Lower lobe of right lung (tissue), 2 donors: ENCODE measurements around the gene CASR. TPM values are rescaled to one million over a fixed set of nuclear protein-coding genes. Genes with fewer than 3 reads are reported as not detected.

Experiments
- ATAC-seq, 2 donors: fragments of 200-7000 bp; cut with Tn5 transposase; one replicate each; pipeline ENCODE4 v1.9.1; 2020 to 2022; ENCODE audit warnings: mild to moderate bottlenecking in 2 of 2, moderate library complexity in 2 of 2
- DNase-seq: peaks from one replicate; pipeline ENCODE4 v3.0.0-alpha.2; 2020
- H3K27ac ChIP-seq: fragments of 200-600 bp; one replicate; pipeline ENCODE4 v1.8.0; 2022
- H3K27me3 ChIP-seq: fragments of 200-600 bp; one replicate; pipeline ENCODE4 v1.8.0; 2022; ENCODE audit warnings: low read depth
- H3K36me3 ChIP-seq: fragments of 200-600 bp; one replicate; pipeline ENCODE4 v1.8.0; 2022; ENCODE audit warnings: mild to moderate bottlenecking
- H3K4me1 ChIP-seq: fragments of 200-600 bp; one replicate; pipeline ENCODE4 v1.8.0; 2022
- H3K4me3 ChIP-seq: fragments of 200-600 bp; one replicate; pipeline ENCODE4 v1.8.0; 2022; ENCODE audit warnings: mild to moderate bottlenecking
- H3K9me3 ChIP-seq: fragments of 200-600 bp; one replicate; pipeline ENCODE4 v1.8.0; 2022
- intact Hi-C: fragments of 100-400 bp; cut with DNase I; formaldehyde crosslinking; loops from one replicate; pipeline ENCODE4 v1.11.0; 2022
- total RNA-seq: library from RNA; stranded (reverse); fragmentation: NEBNext Ultra II Directional; extraction: Animal tissue kit (Norgen Biotek cat#: 25700); gene quantifications from one replicate; pipeline ENCODE4 v1.2.1, GENCODE V29; 2021
- TF ChIP-seq, protein P1 (sequence below): fragments of 200-600 bp; IDR thresholded peaks from one replicate; pipeline ENCODE4 v1.8.0; 2022; ENCODE audit warnings: antibody characterized with exemption, mild to moderate bottlenecking
- donor health status: DM: no; HTN: yes; CAD: no; lungs with severe emphysema.

CASR gene
- total RNA-seq, 1 donor from 2014 or later: not detected

DNA sequence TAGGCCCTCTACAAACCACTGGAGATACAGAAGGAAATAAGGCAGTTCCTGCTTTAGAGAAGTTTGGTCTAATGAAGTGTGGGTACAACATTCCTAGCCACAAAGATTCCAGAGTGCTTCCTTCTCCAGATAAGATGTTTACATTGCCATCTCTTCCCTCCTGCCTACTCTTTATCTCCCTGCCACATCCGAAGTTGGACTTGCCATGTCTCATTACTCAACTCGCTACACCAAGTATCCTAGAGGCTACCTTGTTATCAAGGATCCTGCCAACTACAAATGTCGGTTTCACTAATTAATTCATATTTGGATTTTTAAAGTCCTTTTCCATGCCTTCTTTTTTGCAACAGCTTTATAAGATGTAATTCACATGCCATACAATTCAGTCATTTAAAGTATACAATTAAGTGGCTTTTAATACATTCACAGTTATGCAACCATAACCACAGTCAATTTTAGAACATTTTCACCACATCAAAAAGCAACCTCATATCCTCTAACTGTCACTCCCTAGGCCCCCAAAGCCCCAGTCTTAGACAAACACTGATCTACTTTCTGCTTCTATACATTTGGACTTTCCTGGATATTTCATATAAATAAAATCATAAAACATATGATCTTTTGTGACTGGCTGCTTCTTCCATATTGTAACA is 87.9 kb downstream of the CASR start:
- no peak overlapping the region for H3K27ac ChIP-seq
- no peaks in the 10 kb centered on the region for H3K36me3 ChIP-seq
- H3K27me3 ChIP-seq: no peaks in the 10 kb centered on the region
- ATAC-seq (no peak), DNase-seq (no peak)
- no peak overlapping the region for H3K4me3 ChIP-seq
- H3K9me3 ChIP-seq: no peaks in the 10 kb centered on the region
- TF ChIP-seq, protein P1, sequence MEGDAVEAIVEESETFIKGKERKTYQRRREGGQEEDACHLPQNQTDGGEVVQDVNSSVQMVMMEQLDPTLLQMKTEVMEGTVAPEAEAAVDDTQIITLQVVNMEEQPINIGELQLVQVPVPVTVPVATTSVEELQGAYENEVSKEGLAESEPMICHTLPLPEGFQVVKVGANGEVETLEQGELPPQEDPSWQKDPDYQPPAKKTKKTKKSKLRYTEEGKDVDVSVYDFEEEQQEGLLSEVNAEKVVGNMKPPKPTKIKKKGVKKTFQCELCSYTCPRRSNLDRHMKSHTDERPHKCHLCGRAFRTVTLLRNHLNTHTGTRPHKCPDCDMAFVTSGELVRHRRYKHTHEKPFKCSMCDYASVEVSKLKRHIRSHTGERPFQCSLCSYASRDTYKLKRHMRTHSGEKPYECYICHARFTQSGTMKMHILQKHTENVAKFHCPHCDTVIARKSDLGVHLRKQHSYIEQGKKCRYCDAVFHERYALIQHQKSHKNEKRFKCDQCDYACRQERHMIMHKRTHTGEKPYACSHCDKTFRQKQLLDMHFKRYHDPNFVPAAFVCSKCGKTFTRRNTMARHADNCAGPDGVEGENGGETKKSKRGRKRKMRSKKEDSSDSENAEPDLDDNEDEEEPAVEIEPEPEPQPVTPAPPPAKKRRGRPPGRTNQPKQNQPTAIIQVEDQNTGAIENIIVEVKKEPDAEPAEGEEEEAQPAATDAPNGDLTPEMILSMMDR: no peak
- H3K4me1 ChIP-seq: no peaks in the 10 kb centered on the region
- intact Hi-C loops: no loop called here

DNA sequence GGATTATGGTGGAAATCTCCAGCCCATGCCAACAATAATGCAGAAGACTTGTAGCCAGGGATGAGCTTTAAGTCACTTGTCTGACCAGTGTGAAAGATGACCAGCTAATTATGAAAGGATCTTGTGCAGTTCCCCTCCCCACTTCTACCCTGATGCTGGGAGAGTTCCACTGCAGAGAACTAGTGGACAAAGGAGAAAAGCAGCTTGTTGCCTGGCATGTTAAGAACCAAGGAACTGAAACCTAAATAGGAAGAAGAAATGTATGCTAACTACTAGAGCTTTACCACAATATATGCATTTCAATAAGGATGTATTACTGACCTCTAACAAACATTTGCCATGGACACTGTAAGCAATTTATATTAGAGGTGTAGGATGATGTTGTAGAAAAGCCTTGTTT is 89.4 kb downstream of the CASR start:
- TF ChIP-seq, protein P1: no peak
- no peak overlapping the region for H3K27ac ChIP-seq
- intact Hi-C loops: no loop called here
- H3K36me3 ChIP-seq: no peaks in the 10 kb centered on the region
- no peaks in the 10 kb centered on the region for H3K27me3 ChIP-seq
- no peak overlapping the region for H3K4me3 ChIP-seq
- ATAC-seq: peak in 1 of 2 donors; percentile 21
- no peaks in the 10 kb centered on the region for H3K9me3 ChIP-seq
- no peaks in the 10 kb centered on the region for H3K4me1 ChIP-seq
- no peak for DNase-seq

DNA sequence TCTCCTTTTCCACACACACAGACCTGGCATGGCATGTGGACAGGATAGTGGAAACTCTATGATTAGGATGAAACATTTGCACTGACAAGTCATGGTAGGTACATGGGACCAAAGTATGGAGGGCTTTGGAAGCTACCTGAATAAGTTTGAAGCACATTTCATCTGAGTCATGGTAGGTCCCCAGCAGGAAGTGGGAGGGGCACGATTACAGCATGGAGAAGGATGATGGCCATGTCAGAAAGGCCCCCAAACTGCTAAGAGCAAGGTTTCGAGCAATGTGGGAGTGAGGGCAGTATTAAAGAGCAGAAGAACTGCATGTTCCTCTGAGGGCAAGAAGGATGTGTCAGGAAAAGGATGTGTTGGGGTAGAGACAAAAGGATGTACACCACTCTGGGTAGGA is 90.0 kb downstream of the CASR start:
- H3K27ac ChIP-seq: no peak overlapping the region
- TF ChIP-seq, protein P1: no peak
- no peak overlapping the region for H3K4me3 ChIP-seq
- intact Hi-C loops: no loop called here
- DNase-seq (no peak), ATAC-seq (no peak)
- H3K27me3 ChIP-seq: no peaks in the 10 kb centered on the region
- no peaks in the 10 kb centered on the region for H3K36me3 ChIP-seq
- no peaks in the 10 kb centered on the region for H3K4me1 ChIP-seq
- no peaks in the 10 kb centered on the region for H3K9me3 ChIP-seq

DNA sequence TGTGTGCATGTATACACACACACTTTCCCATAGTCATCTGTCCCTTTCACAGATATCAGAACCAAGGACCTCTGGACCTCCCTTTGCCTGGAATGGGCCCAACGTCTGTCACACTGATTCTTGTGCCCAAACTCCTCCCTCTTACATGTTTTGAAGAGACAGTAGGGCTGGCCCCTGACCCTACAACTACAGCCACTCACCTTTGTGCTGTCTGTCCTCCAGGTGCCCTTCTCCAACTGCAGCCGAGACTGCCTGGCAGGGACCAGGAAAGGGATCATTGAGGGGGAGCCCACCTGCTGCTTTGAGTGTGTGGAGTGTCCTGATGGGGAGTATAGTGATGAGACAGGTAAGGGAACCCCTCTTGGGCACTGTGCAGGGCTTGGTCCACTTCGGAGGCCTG is 98.4 kb downstream of the CASR start:
- TF ChIP-seq, protein P1: no peak
- Histone ChIP-seq H3K27ac (no peak overlapping the region), H3K36me3 (no peaks in the 10 kb centered on the region), H3K4me3 (no peak overlapping the region), H3K27me3 (no peaks in the 10 kb centered on the region), H3K4me1 (no peaks in the 10 kb centered on the region), H3K9me3 (no peaks in the 10 kb centered on the region)
- no peak for ATAC-seq
- no peak for DNase-seq
- intact Hi-C loops: no loop called here

DNA sequence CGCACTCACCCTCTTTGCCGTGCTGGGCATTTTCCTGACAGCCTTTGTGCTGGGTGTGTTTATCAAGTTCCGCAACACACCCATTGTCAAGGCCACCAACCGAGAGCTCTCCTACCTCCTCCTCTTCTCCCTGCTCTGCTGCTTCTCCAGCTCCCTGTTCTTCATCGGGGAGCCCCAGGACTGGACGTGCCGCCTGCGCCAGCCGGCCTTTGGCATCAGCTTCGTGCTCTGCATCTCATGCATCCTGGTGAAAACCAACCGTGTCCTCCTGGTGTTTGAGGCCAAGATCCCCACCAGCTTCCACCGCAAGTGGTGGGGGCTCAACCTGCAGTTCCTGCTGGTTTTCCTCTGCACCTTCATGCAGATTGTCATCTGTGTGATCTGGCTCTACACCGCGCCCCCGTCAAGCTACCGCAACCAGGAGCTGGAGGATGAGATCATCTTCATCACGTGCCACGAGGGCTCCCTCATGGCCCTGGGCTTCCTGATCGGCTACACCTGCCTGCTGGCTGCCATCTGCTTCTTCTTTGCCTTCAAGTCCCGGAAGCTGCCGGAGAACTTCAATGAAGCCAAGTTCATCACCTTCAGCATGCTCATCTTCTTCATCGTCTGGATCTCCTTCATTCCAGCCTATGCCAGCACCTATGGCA is 100.5 kb downstream of the CASR start:
- intact Hi-C loops: no loop called here
- Histone ChIP-seq H3K4me3 (no peak overlapping the region), H3K4me1 (no peaks in the 10 kb centered on the region), H3K27ac (no peak overlapping the region), H3K27me3 (no peaks in the 10 kb centered on the region), H3K9me3 (no peaks in the 10 kb centered on the region), H3K36me3 (no peaks in the 10 kb centered on the region)
- DNase-seq: no peak
- TF ChIP-seq, protein P1: no peak
- no peak for ATAC-seq
